ENCODE measurements around the gene INPP4A.

- TF ChIP-seq MAZ (IDR thresholded peaks at IDR 0.05; ENCODE audit: borderline replicate concordance, low read depth, low read length) (no peak), SMC3 (IDR thresholded peaks at IDR 0.05) (no peak), POLR2A (IDR thresholded peaks at IDR 0.05; ENCODE audit: low read length) (no peak)
Measured at GRCh38 chr2:98580656-98581284, 136.1 kb downstream of the INPP4A start.
